Fibroblast of pulmonary artery (primary cell): ENCODE measurements around the gene VGLL4.
A peak's percentile ranks its signal among the peaks of the same experiment; 100 is the strongest.

ENCODE experiments used
- DNase-seq: peaks from one replicate; pipeline ENCODE4 v3.0.0-alpha.2; 2010; ENCODE audit warnings: low read depth
- H3K4me3 ChIP-seq: replicated peaks from 2 replicates; pipeline ENCODE4 v1.5.1; 2011; ENCODE audit warnings: low read depth, mild to moderate bottlenecking, control low read depth, low read length, moderate library complexity
- TF ChIP-seq, protein P1 (sequence below): IDR thresholded peaks from 2 replicates; pipeline ENCODE4 v1.5.1; 2011; ENCODE audit warnings: mild to moderate bottlenecking, control low read depth, low read length, inconsistent platforms; ENCODE audit errors: missing control alignments

VGLL4 gene

DNA sequence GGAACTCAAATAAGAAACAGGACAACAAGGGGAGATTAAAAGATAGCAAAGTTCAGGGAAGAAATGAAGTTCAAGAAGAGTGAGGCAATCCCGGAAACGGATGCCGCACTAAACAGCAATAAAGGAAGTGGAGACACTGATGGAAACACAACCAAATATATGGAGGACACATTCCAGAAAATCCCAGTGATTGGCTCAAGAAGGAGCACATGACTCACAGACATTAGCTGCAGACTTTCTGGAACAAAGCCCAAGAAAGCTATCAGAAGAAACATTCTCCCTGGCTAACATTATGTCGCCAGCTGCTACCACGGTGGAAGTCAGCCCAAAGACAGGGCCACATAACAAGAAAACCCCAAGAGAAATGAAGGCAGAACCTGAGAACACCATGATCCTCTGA, 18.1 kb upstream of the VGLL4 start:
- TF ChIP-seq, protein P1, sequence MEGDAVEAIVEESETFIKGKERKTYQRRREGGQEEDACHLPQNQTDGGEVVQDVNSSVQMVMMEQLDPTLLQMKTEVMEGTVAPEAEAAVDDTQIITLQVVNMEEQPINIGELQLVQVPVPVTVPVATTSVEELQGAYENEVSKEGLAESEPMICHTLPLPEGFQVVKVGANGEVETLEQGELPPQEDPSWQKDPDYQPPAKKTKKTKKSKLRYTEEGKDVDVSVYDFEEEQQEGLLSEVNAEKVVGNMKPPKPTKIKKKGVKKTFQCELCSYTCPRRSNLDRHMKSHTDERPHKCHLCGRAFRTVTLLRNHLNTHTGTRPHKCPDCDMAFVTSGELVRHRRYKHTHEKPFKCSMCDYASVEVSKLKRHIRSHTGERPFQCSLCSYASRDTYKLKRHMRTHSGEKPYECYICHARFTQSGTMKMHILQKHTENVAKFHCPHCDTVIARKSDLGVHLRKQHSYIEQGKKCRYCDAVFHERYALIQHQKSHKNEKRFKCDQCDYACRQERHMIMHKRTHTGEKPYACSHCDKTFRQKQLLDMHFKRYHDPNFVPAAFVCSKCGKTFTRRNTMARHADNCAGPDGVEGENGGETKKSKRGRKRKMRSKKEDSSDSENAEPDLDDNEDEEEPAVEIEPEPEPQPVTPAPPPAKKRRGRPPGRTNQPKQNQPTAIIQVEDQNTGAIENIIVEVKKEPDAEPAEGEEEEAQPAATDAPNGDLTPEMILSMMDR: no peak
- peak; percentile 81 for DNase-seq
- no peak overlapping the region for H3K4me3 ChIP-seq

DNA sequence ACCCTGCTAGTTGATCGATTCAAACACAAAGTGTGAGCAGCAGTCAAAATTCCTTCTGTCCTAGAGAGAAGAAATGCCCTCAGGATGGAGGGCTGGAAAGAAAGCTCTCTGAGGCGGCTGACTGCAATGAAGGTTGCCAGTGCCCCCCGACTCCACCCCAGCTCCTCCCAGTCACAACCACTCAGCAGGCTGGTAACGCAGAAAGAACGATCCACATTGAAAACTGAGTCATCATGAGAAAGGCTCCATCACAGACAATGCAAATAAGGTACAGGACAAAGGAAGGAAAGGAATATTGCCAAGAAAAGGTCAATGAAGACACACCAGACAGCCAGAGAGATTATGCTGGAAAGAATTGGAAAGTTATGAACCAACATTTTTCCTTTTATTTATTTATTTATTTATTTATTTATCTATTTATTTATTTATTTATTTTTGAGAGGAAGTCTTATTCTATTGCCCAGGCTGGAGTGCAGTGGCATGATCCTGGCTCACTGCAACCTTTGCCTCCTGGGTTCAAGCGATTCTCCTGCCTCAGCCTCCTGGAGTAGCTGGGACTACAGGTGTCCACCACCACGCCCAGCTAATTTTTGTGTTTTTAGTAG, 17.4 kb upstream of the VGLL4 start:
- TF ChIP-seq, protein P1: no peak
- no peak overlapping the region for H3K4me3 ChIP-seq
- DNase-seq: peak; percentile 35

DNA sequence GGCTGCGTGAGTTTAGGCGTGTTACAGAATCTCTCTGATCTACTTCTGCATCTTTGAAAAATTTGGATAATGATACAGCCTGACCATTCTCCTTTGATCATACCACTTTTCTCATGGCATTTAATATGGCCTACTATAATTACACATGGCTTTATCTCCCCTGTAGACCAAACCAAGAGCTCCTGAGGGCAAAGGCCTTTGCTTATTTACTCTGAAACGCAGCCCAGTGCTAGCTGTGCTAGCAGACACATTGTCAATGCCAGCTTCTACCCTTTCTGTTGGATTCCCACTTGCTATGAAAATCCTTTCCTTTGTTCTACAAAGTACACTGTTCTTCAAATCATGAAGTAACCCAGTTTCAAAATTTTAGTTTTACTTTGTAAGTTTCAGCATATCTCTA, 16.5 kb upstream of the VGLL4 start:
- DNase-seq: no peak
- no peak overlapping the region for H3K4me3 ChIP-seq
- TF ChIP-seq, protein P1: no peak

DNA sequence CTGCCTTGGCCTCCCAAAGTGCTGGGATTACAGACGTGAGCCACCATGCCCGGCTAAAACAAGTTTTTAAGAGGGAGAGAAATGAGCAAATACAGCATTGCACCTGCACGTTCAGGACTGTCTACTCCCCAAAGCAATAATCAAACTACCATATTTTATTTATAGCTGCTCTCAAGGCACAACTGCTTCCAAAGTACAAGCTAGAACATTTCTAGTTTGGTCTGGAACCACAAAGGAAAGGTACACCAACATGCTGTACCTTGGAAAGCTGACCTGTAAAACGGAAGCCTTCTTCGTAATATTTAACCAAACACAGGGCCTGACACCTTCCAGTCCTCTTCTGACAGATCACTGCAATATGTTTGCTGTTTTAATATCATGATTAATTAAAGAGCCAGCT, 14.5 kb upstream of the VGLL4 start:
- no peak for DNase-seq
- H3K4me3 ChIP-seq: no peak overlapping the region
- TF ChIP-seq, protein P1: no peak

DNA sequence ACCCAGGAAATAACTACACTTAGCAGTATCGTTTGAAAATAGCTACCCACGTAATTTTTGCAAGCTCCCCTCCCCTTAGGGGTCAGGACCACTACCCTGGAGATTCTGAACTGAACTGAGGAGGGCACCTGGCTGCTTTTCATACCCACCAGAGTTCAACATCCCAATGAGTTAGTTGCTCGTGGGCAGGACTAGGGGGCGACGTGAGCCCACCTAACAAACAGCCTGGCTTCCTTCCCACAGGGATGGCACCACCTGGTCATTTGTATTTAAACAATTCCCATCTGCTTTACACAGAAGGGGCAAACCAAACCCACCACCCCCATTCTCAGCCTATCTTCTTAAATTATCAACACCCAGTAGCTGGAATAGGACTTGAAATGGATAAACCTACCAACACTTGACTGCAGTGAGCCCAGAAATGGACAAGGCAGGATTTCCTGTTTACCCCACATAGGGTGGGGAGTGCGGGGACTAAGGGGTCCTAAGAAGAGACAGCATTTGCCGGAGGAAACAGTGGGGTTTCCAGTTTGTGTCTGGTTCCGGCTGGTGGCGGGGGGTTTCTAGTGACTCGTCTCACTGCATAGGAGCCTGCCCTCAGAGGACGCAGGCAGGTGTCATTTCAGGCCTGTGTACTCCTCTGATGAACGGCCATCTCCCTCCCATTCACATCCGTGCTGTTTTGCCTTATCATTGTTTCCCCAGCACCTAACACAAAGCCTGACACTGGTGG, 11.6 kb upstream of the VGLL4 start:
- peak; percentile 45 for DNase-seq
- no peak overlapping the region for H3K4me3 ChIP-seq
- TF ChIP-seq, protein P1: peak; percentile 41

DNA sequence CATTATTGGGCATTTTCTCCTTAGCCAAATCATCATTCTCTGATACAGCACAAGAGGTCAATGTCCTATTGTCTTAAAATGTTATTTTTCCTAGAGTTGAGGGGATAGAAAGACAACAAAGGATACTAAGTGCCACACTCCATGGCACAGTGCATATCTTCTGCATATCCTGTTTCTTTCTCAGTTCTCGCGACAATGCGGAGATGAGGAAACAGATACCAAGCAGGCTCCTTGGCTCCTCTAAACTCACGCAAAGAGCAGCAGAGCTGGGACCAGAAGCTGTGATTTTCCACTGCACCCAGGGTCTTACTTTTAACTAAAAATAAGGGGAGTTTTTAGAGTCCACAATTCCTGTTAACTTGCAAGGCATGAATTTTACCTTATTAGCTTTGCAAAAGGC, 10.5 kb upstream of the VGLL4 start:
- TF ChIP-seq, protein P1: no peak
- no peak overlapping the region for H3K4me3 ChIP-seq
- no peak for DNase-seq
